NAMALWA (cell line): Measurements from ENCODE around the gene NAV2.

Experiments
- DNase-seq: peaks from one replicate; pipeline ENCODE4 v3.0.0-alpha.2; 2015; ENCODE audit warnings: low spot score

The NAV2 gene

GRCh38 chr11:20087118-20087521 is 374.5 kb downstream of the NAV2 start:
- DNase-seq, result no peak

DNA sequence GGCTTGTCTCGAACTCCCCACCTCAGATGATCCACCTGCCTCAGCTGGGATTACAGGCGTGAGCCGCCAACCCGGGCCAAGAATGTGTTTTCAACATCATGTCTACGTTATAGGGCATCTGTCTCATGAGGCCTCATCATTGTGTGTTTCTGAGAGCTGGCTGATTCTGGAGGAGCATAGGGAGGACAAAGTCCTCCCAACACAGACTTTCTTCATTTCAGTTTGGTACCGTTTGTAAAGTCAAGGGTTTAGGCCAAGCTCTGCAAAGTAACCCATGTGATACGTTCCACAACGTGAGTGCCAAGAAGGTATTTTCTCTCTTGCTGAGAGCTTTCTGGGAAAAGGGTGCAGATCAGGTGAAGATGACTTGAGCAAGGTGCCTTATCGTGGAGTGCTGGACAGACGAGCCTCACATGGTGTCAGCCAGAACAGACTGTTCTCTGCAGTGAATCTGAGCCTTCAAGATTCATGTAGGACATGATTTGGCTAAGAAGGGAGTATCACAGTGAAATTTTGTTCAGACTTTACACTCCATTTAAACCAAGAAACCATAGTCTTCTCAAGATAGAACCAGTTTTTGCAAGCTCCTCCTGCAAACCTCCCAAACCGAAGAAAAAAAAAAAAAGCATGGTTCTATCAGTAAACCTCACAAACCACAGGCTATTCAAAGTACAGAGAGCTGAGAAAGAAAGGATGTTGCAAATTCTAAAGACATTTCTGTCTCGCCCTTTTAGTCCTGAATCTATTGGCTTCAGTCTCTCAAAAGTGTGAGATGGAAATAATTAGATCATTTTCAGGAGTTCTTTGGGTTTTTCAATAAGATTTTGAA is 376.0 kb downstream of the NAV2 start:
- no peak for DNase-seq

DNA sequence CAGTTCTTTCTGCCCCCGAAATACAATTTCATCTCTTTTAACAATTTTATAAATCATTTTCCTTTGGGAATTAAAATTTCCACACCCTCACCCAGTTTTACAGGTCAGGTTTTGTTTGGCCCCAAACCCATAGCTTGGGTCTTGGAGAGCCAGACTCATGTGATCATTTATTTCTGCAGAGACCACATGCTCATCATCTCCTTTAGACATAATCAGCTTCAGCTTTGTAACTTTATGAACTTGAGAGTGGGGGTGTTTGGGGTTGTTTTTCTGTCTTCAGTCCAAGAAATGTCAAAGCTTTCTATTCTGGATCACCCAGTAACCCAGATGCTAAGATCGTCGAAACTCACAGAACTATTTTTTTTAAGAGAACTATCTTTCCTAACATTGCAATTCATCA is 376.7 kb downstream of the NAV2 start:
- no peak for DNase-seq

GRCh38 chr11:20089796-20090653 is 377.4 kb downstream of the NAV2 start:
- DNase-seq, result no peak

DNA sequence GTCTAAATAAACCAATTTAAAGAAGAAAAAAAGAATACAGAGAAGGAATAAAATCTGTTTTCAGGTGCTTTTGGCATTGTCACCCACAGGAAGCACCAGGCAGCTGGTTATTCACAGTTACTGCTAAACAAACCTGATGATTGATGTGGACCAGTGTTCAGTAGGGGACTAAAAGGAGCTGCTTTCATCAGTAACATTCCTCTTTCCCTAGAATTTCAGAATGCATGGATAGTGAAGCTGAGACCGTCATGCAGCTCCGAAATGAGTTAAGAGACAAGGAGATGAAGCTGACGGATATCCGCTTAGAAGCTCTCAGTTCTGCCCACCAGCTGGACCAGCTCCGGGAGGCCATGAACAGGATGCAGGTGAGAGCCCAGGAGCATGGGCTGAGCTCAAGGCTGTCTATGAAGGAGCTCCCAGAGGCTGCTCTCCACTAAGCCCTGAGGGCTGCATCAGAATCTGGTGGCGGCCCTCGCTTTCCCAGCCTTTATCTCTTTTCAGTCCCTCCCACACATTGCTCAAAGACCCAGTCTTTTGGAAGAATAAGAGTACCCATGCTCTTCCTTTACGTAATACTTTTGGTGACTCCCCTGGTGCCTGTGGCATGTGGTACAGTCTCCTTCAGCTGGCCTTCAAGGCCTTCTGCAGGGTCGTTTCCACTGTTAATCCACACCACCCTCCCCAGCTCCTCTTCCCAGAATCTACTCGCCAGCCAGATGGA is 378.2 kb downstream of the NAV2 start:
- no peak for DNase-seq

- no peak for DNase-seq
Measured at GRCh38 chr11:20093775-20094174, 381.1 kb downstream of the NAV2 start.

DNA sequence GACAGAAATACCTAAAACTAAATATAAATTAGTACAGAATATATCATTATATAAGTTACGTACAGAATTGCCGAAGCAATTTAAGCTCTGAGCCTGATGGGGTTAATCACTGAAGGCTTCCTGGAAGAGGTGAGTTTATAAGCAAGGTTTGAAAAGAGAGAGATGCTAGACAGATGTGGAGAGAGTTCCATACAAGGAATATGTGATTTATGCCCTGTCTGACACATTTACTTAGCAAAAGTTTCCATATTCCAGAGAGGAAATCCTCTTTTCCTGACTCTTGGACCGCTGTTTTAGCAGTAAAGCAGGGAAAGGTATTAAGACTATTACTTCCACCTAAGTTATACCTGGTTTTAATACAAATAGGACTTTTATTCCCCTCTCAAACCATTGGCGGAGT is 382.6 kb downstream of the NAV2 start:
- no peak for DNase-seq

DNA sequence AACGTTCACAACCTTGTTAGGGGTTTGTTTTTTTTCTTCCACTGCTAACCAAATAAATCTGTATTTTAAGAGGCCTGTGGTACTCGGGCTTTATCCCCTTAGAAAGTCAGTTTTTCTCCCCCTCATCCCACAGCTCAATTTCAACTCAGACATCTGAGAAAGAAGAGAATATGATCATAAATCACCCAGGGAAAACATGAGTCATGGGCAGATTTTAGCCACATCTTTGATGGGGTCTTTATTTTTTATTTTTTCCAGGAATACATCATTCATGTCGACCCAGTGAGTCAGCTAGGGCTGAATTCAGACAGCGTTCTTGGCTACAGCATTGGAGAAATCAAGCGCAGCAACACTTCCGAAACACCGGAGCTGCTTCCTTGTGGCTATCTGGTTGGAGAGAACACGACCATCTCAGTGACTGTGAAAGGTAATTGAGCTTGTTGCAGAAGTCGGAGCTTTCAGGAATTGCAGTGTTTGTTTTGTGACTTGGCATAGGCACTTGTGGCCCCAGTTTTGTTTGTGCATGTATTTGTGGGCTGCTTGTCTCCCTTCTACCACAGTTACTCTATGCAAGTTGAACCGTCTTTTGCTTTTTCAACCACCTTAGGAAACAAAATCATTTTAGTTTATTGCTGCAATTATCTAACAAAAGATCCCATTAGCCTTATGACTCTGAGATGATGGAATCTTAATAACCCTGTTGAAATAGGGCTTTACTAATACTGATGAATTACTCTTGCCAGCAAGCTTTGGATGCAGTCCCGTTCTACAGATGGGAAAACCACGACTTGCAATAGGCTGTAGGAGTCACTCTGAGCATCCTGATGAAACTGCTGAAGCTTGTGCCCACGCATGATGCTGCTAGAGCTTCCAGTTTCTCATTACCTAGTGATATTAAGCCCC is 384.9 kb downstream of the NAV2 start:
- no peak for DNase-seq

DNA sequence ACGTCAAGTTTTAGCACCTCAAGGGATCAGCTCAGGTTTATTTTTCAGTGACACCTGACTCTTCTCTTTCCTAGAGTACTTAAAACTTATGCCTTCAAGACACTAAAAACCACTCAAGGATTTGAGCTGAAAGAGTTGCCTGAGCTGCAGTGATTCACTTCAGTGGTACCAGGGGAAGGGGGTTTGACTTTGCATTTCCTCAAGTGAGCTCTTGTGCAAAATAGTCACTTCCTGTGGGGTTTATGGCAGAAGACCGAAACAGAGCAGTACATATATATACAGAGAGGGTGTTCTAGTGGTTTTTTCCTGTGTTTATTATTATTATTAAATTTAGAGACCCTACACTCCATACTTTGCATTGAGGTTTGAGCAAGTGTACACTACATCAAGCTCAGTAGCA is 386.9 kb downstream of the NAV2 start:
- no peak for DNase-seq

- DNase-seq, result no peak
Measured at GRCh38 chr11:20102397-20102796, 389.8 kb downstream of the NAV2 start.

DNA sequence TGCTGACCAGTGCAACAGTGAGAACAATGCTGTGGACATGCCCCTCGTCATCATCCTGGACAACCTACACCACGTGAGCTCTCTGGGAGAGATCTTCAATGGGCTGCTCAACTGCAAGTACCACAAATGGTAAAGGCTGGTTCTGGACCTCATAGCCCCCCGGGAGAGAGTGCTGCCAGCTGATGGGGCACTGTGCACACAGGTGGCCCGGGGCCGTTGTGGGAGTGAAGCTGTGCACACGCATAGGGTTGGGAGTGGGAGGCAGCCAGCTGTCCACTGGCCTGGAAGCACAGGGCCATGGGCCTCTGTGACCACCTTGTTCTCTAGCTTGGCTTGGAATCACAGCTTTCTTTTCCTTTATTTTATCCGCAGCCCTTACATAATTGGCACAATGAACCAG is 390.6 kb downstream of the NAV2 start:
- no peak for DNase-seq

GRCh38 chr11:20105427-20105826 is 392.8 kb downstream of the NAV2 start:
- DNase-seq, result no peak

DNA sequence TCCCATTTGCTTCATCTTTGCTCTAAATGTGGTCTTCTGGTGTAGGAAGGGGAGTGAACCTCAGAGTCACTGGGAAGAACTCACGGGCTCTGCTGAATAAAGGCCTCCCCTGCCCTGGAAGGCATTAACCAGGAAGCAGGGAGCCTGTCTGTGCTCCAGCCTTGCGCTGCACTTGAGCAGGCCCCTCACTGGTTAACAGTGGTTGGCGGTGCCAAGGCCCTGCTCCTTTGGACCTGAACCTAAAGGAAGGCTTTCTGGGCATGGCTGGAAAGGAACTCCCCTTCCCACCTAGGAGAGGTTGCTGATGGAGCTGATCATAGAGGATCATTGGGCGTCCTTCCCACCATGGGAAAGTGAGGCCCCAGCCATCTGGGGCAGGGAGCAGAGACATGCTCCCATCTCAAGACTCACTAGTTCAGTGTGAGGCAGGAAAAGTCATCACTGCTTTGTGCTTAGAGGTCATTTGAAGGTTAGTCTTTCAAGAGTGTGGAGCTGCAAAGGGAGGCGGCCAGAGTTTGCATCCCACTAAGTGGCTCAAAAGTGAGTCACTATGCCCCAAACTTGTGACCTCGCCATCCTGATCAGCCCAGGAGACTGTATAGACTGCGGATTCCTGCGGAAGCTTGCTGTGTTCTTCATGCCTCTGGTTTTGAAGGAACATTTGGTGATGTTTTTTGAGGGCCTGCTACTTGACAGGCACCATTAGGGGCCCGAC is 397.3 kb downstream of the NAV2 start:
- no peak for DNase-seq

- DNase-seq, result peak; percentile 71
Measured at GRCh38 chr11:20110908-20111669, 398.5 kb downstream of the NAV2 start.

- no peak for DNase-seq
Measured at GRCh38 chr11:20111871-20112270, 399.2 kb downstream of the NAV2 start.

DNA sequence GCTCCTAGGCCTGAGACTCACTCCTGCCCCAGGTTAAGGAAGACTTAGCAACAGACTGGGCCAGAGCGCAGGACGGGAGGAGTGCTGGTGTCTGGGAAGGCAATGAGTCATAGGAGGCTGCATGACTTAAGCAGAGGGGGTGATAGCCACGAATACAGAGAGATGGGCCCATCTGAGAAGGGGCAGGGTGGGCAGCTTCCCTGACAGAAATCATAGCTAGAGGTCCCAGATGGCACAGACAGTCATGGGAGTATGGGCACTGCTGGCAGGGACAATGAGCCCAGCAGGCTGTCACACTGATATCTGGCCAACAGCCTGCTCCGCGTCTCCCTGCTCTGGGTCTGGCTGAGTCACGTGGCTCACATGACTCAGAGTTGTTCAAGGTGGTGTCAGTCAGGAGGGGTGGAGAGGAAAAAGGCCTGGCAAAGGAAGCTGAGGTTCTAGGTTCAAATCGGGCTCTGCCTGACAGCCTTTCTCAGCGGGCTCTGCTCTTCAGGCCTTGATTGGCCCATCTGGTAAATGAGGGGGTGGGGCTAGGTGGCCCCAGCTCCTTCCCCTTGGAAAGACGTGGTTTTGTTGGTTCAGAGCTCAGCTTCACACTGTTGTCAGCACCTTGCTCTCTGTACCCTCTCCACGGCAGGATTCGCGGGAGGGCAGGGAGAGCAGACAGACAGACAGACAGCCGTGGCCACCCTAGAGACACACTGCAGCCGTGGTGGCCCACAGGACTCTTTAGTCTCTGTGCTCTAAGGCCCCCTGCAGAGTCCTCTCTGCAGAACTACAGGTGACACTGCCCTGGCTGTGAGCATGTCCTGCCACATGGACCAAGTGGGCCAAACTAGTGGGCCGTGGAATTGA is 399.9 kb downstream of the NAV2 start:
- DNase-seq, result no peak

DNA sequence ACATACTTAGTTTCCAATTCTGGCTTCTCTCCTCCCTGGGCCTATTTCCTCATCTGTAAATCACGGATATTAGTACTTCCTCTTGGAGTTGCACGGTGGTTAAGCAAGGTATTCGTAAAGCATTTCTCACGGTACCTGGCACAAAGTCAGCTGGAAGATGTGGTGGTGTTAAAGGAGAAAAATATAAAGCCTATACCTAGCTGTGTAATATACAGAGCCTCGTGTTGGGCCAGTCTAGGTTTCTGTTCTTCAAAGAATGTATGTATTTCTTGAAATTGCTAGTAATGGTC is 400.5 kb downstream of the NAV2 start:
- DNase-seq, result no peak

- no peak for DNase-seq
Measured at GRCh38 chr11:20114588-20114987, 402.0 kb downstream of the NAV2 start.

DNA sequence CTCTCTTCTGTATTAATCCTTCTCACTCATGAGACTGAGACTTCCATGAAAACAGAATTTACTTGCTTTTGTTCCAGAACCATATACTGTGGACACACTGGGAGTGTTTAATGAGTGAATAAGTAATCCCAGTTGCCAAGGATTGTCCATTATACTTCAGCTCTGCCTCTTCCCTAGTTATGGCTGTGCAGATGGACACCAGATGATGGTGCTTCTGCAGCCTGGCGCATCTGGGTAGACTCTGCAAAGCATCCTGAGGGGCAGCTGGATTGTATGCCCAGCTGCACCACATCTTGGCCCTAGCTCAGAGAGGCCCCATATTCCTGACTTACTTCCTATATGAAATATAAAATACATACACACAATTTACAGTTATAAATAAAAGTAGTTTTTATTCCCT is 404.2 kb downstream of the NAV2 start:
- DNase-seq, result no peak
